Measurements from ENCODE around the gene MRPS6. TPM values are rescaled to one million over a fixed set of nuclear protein-coding genes. Genes with fewer than 3 reads are reported as not detected.

The MRPS6 gene
- total and polyA plus RNA-seq, 12 donors: 25.4 to 135 (median 83.6) TPM

GRCh38 chr21:34141373-34141772, 68.0 kb downstream of the MRPS6 start:
- H3K27me3 ChIP-seq: no peaks in the 10 kb centered on the region
- 80 to 96% (median 94%) methylated on average over 4 of the region's 4 CpGs for WGBS, 4 donors
- H3K9me3 ChIP-seq (replicated peaks in 1 of 3): peaks cover 0 to 3% (median 0%) of the 10 kb centered on the region in 3 donors
- TF ChIP-seq CTCF (IDR thresholded peaks at IDR 0.05): no peak
- TF ChIP-seq POLR2A (IDR thresholded peaks at IDR 0.05): no peak
- peaks cover 0 to 11% of the 10 kb centered on the region in 2 donors for H3K4me1 ChIP-seq (replicated peaks in 1 of 2)
- H3K4me3 ChIP-seq: no peak overlapping the region
- intact Hi-C loops (cut with DNase I): no loop called here
- H3K27ac ChIP-seq: no peak overlapping the region
- DNase-seq: no peak
- no peaks in the 10 kb centered on the region for H3K36me3 ChIP-seq (replicated peaks in 1 of 2)

DNA sequence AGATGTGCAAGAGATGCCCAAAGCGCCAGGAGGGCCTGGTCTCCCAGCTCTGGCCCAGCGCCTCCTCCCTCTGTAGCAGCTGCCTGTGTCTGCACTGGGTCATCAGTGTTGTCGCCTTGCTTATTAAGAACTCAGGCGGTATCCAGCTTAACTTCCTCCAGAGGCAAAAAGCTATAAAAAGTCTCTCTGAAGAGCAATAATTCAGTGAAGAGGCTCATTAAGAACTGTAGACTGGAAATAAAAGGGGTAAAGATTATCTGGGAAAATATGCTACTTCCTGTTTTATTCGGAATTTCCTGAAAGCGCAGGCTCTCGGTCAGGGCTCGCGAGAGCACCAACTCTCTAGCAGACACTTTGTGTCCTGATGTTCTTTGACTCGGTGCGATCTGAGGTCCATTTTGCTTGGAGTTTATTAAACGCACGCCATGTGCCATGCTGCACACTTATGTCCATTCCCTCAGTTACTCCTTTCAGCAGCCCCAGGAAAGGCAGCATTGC, 70.4 kb downstream of the MRPS6 start:
- Histone ChIP-seq H3K27me3 (no peaks in the 10 kb centered on the region), H3K27ac (peak overlapping the region in 2 of 5 donors; percentile 32 to 45), H3K4me3 (no peak overlapping the region), H3K36me3 (replicated peaks in 1 of 2) (no peaks in the 10 kb centered on the region), H3K9me3 (replicated peaks in 1 of 3) (no peaks in the 10 kb centered on the region), H3K4me1 (replicated peaks in 1 of 2) (peaks cover 0 to 28% of the 10 kb centered on the region in 2 donors)
- 74 to 83% (median 78%) methylated on average over 12 to 13 of the region's 13 CpGs for WGBS, 4 donors
- intact Hi-C loops (cut with DNase I): no loop called here
- TF ChIP-seq POLR2A (IDR thresholded peaks at IDR 0.05): no peak
- TF ChIP-seq CTCF (IDR thresholded peaks at IDR 0.05): no peak
- DNase-seq: no peak

DNA sequence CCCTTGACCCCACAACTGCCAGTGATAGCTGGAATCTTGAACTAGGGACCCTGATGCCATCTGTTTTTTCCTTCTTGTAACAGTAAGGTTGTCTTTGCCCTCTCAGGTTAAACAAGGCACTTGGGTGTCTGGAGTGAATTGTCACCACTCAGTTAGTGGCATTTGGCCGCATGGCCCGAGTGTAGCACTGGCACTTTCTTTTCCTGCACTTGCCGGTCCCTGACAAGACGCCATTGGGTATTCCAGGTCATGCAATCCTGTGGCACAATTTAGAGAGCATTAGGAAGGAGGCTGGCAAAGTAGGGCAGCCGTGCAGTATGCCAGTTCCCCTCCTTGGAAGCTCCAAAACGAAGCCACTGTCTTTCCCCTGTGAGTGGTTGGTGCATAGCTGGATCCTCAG, 70.8 kb downstream of the MRPS6 start:
- H3K4me1 ChIP-seq (replicated peaks in 1 of 2): peaks cover 0 to 31% of the 10 kb centered on the region in 2 donors
- H3K9me3 ChIP-seq (replicated peaks in 1 of 3): no peaks in the 10 kb centered on the region
- H3K36me3 ChIP-seq (replicated peaks in 1 of 2): no peaks in the 10 kb centered on the region
- intact Hi-C loops (cut with DNase I): no loop called here
- TF ChIP-seq POLR2A (IDR thresholded peaks at IDR 0.05): no peak
- no peak for TF ChIP-seq CTCF (IDR thresholded peaks at IDR 0.05)
- no peaks in the 10 kb centered on the region for H3K27me3 ChIP-seq
- DNase-seq: no peak
- H3K27ac ChIP-seq: peak overlapping the region in 2 of 5 donors; percentile 32 to 45
- H3K4me3 ChIP-seq: no peak overlapping the region
- WGBS, 4 donors: 85 to 96% (median 93%) methylated on average over 5 to 6 of the region's 6 CpGs

GRCh38 chr21:34147792-34148418, 74.5 kb downstream of the MRPS6 start:
- Histone ChIP-seq H3K4me1 (replicated peaks in 1 of 2) (peaks cover 0 to 31% of the 10 kb centered on the region in 2 donors), H3K27me3 (no peaks in the 10 kb centered on the region), H3K4me3 (no peak overlapping the region), H3K9me3 (replicated peaks in 1 of 3) (no peaks in the 10 kb centered on the region), H3K27ac (peak overlapping the region in 1 of 5 donors; percentile 40), H3K36me3 (replicated peaks in 1 of 2) (no peaks in the 10 kb centered on the region)
- WGBS, 4 donors: 87 to 91% (median 90%) methylated on average over 10 of the region's 10 CpGs
- DNase-seq: peak in 1 of 7 donors; percentile 42
- intact Hi-C loops (cut with DNase I): no loop called here
- TF ChIP-seq POLR2A (IDR thresholded peaks at IDR 0.05) (no peak), CTCF (IDR thresholded peaks at IDR 0.05) (no peak)
